HUES6 (cell line): Measurements from ENCODE around the gene PHF8.

Experiments
- H3K27ac ChIP-seq: 2 replicates; pipeline ENCODE4 v1.7.0; 2013; ENCODE audit warnings: low read depth, mild to moderate bottlenecking, low read length, inconsistent platforms
- H3K27me3 ChIP-seq: 2 replicates; pipeline ENCODE4 v1.6.1; 2013; ENCODE audit warnings: low read length; ENCODE audit not compliant: control insufficient read depth, insufficient read depth
- H3K36me3 ChIP-seq: 2 replicates; pipeline ENCODE4 v1.6.1; 2013; ENCODE audit warnings: low read length; ENCODE audit not compliant: control insufficient read depth, insufficient read depth
- H3K4me1 ChIP-seq: 2 replicates; pipeline ENCODE4 v1.6.1; 2013; ENCODE audit warnings: low read length; ENCODE audit not compliant: control insufficient read depth, insufficient read depth
- H3K4me3 ChIP-seq: 2 replicates; pipeline ENCODE4 v1.5.1; 2013; ENCODE audit warnings: low read depth, low read length
- H3K9ac ChIP-seq: one replicate; pipeline ENCODE4 v1.6.1; 2013; ENCODE audit warnings: mild to moderate bottlenecking, low read length
- H3K9me3 ChIP-seq: 2 replicates; pipeline ENCODE4 v1.6.1; 2013; ENCODE audit warnings: low read depth, low read length; ENCODE audit not compliant: control insufficient read depth, insufficient read depth

Gene PHF8

GRCh38 chrX:53940180-53940579 is 104.1 kb downstream of the PHF8 start:
- H3K36me3 ChIP-seq, result peaks cover 43% of the 10 kb centered on the region
- H3K9me3 ChIP-seq, result peaks cover 19% of the 10 kb centered on the region; the same call in 1 of the 2 replicates
- no peak overlapping the region for H3K27ac ChIP-seq

GRCh38 chrX:53939127-53939526 is 105.1 kb downstream of the PHF8 start:
- Histone ChIP-seq H3K27me3 (no peaks in the 10 kb centered on the region), H3K9me3 (peaks cover 19% of the 10 kb centered on the region; the same call in 1 of the 2 replicates), H3K4me1 (no peaks in the 10 kb centered on the region), H3K27ac (no peak overlapping the region), H3K36me3 (peaks cover 40% of the 10 kb centered on the region), H3K9ac (no peak overlapping the region), H3K4me3 (no peak overlapping the region)

More at GRCh38 chrX:53940180-53940579, 104.1 kb downstream of the PHF8 start:
- no peaks in the 10 kb centered on the region for H3K4me1 ChIP-seq
- H3K9ac ChIP-seq, result no peak overlapping the region
- H3K4me3 ChIP-seq, result no peak overlapping the region
- H3K27me3 ChIP-seq, result no peaks in the 10 kb centered on the region

DNA sequence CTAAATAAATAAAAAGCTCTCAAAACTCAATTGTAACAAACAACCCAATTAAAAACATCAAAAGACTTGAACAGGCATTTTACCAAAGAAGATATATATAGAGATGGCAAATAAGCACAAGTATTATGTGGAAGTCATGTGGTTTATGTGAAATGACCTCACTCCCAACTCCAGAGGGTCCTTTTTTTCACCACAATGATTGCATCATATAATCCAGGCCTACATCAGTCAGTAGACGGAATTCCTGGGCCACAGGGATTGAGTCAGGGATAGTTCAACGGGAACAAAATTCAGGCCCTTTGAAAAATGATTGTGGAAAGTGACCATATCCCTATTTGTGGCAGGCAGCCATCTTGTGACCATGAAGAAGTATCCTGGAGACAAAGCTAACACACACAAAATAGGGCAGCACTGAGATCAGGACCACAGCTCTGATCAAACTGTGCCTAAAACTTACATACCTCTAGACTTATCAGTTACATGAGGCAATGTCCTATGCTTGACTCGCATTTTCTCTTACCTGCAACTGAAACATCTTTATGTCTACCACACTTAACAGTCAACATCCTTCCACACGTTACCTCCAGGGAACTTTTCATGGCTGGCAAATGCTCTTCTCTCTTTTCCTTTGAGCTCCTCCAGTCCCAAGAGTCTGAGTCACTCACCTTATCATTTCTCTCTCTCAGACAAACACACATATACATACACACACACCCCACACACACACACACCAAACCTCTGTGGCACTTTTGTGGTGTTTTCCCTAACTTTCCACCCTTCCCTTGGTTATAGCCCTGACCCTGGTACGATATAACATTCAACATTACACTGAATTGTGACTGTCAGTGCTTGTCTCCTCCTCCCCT is 113.5 kb downstream of the PHF8 start:
- Histone ChIP-seq H3K4me3 (no peak overlapping the region), H3K9me3 (peaks cover 10% of the 10 kb centered on the region; the same call in 1 of the 2 replicates), H3K4me1 (no peaks in the 10 kb centered on the region), H3K27me3 (no peaks in the 10 kb centered on the region), H3K27ac (no peak overlapping the region), H3K9ac (no peak overlapping the region), H3K36me3 (no peaks in the 10 kb centered on the region)

DNA sequence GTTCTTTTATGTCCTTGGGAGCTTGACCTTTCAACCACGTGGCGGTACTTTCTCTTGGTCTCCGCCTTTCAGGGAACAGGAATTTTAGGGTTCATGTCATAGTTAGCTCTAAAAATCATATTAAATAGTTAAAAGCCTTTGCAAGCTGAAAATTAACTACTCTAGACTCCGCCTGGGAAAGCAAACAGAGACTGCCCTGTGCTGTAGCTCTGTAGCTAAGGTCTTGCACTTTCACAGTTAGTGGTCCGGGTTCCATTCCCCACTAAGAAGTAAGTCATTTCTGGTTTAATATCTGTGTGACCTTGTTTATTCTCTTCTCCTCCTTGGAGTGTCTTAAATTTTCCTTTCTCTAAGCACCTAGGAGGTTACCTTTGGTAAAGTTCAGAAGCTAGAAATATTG is 118.2 kb downstream of the PHF8 start:
- no peak overlapping the region for H3K9ac ChIP-seq
- no peaks in the 10 kb centered on the region for H3K4me1 ChIP-seq
- no peaks in the 10 kb centered on the region for H3K36me3 ChIP-seq
- no peak overlapping the region for H3K4me3 ChIP-seq
- no peak overlapping the region for H3K27ac ChIP-seq
- peaks cover 4% of the 10 kb centered on the region; the same call in 1 of the 2 replicates for H3K9me3 ChIP-seq
- no peaks in the 10 kb centered on the region for H3K27me3 ChIP-seq

GRCh38 chrX:53918702-53919101 is 125.6 kb downstream of the PHF8 start:
- no peak overlapping the region for H3K9ac ChIP-seq
- H3K4me3 ChIP-seq, result no peak overlapping the region
- no peaks in the 10 kb centered on the region for H3K27me3 ChIP-seq
- no peak overlapping the region for H3K27ac ChIP-seq
- no peaks in the 10 kb centered on the region for H3K4me1 ChIP-seq
- H3K9me3 ChIP-seq, result peaks cover 5% of the 10 kb centered on the region
- H3K36me3 ChIP-seq, result no peaks in the 10 kb centered on the region

- Histone ChIP-seq H3K4me1 (no peaks in the 10 kb centered on the region), H3K36me3 (no peaks in the 10 kb centered on the region), H3K4me3 (no peak overlapping the region), H3K9me3 (peaks cover 19% of the 10 kb centered on the region; the same call in 1 of the 2 replicates), H3K9ac (no peak overlapping the region), H3K27ac (no peak overlapping the region), H3K27me3 (no peaks in the 10 kb centered on the region)
Measured at GRCh38 chrX:53900623-53901022, 143.7 kb downstream of the PHF8 start.

DNA sequence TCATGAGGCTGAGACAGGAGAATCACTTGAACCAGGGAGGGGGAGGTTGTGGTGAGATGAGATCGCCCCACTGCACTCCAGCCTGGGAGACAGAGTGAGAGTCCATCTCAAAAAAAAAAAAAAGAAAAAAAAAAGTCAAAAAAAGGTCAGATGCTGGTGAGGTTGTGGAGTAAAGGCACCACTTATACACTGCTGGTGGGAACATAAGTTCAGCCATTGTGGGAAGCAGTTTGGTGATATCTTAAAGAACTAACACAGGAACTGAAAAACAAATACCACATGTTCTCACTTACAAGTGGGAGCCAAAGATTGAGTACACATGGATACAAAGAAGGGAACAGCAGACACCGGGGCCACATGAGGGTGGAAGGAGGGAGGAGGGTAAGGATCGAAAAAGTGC is 149.0 kb downstream of the PHF8 start:
- Histone ChIP-seq H3K27me3 (no peaks in the 10 kb centered on the region), H3K9ac (no peak overlapping the region), H3K4me3 (no peak overlapping the region), H3K27ac (no peak overlapping the region), H3K4me1 (no peaks in the 10 kb centered on the region), H3K9me3 (peaks cover 19% of the 10 kb centered on the region; the same call in 1 of the 2 replicates), H3K36me3 (no peaks in the 10 kb centered on the region)
